GM15510 (cell line): Measurements from ENCODE around the gene IER3.
A peak's percentile ranks its signal among the peaks of the same experiment; 100 is the strongest.

Experiments
- POLR2A ChIP-seq: IDR thresholded peaks from 3 replicates; pipeline ENCODE4 v1.6.1; 2011; ENCODE audit warnings: borderline replicate concordance; ENCODE audit not compliant: insufficient read length; ENCODE audit errors: extremely low read depth

The IER3 gene

GRCh38 chr6:30722280-30723112 is 21.9 kb downstream of the IER3 start:
- TF ChIP-seq POLR2A, result peak; percentile 11

- TF ChIP-seq POLR2A, result peak; percentile 58
Measured at GRCh38 chr6:30721198-30722024, 22.9 kb downstream of the IER3 start.

- TF ChIP-seq POLR2A, result no peak
Measured at GRCh38 chr6:30720738-30721197, 23.6 kb downstream of the IER3 start.

- TF ChIP-seq POLR2A, result peak; percentile 93
Measured at GRCh38 chr6:30719791-30720737, 24.3 kb downstream of the IER3 start, which contains the start of gene TUBB. TUBB (plus strand) TSS chr6:30720352; CDS start chr6:30720507, 155 bp downstream.

- no peak for TF ChIP-seq POLR2A
Measured at GRCh38 chr6:30719356-30719755, 25.0 kb downstream of the IER3 start.

GRCh38 chr6:30717129-30717844 is 27.1 kb downstream of the IER3 start, which contains the start of gene MDC1:
MDC1 (minus strand) TSS chr6:30717281; CDS start chr6:30715175, 2,106 bp downstream.
- TF ChIP-seq POLR2A, result peak; percentile 93

GRCh38 chr6:30716879-30717128 is 27.5 kb downstream of the IER3 start:
- no peak for TF ChIP-seq POLR2A

- no peak for TF ChIP-seq POLR2A
Measured at GRCh38 chr6:30714263-30714662, 30.1 kb downstream of the IER3 start.

- TF ChIP-seq POLR2A, result no peak
Measured at GRCh38 chr6:30712441-30712945, 31.9 kb downstream of the IER3 start.

- no peak for TF ChIP-seq POLR2A
Measured at GRCh38 chr6:30711758-30712380, 32.5 kb downstream of the IER3 start.

- no peak for TF ChIP-seq POLR2A
Measured at GRCh38 chr6:30709101-30709868, 35.1 kb downstream of the IER3 start.

GRCh38 chr6:30707281-30707850 is 37.0 kb downstream of the IER3 start:
- no peak for TF ChIP-seq POLR2A
